HG02610 (cell line): ENCODE measurements around the gene TBC1D22A.

Experiments used
- ATAC-seq: cut with Tn5 transposase; IDR thresholded peaks from one replicate; pipeline ENCODE4 v1.9.1; 2021; ENCODE audit warnings: mild to moderate bottlenecking, moderate library complexity; ENCODE audit not compliant: unreplicated experiment

TBC1D22A gene

GRCh38 chr22:46854125-46854870 lies 91.8 kb downstream of the TBC1D22A start:
- no peak for ATAC-seq

GRCh38 chr22:46855681-46856080 lies 93.2 kb downstream of the TBC1D22A start:
- no peak for ATAC-seq

- ATAC-seq, result no peak
Observed at GRCh38 chr22:46856661-46857060, 94.2 kb downstream of the TBC1D22A start.

GRCh38 chr22:46857142-46857884 lies 94.9 kb downstream of the TBC1D22A start:
- no peak for ATAC-seq

GRCh38 chr22:46857885-46858143 lies 95.4 kb downstream of the TBC1D22A start:
- no peak for ATAC-seq

GRCh38 chr22:46858181-46858771 lies 95.8 kb downstream of the TBC1D22A start:
- ATAC-seq, result no peak

- ATAC-seq, result no peak
Observed at GRCh38 chr22:46860562-46860961, 98.1 kb downstream of the TBC1D22A start.

GRCh38 chr22:46861468-46862367 lies 99.3 kb downstream of the TBC1D22A start:
- ATAC-seq, result no peak

- ATAC-seq, result no peak
Observed at GRCh38 chr22:46862418-46863324, 100.2 kb downstream of the TBC1D22A start.

- ATAC-seq, result no peak
Observed at GRCh38 chr22:46863794-46864193, 101.3 kb downstream of the TBC1D22A start.

- ATAC-seq, result no peak
Observed at GRCh38 chr22:46864314-46865051, 102.0 kb downstream of the TBC1D22A start.

GRCh38 chr22:46865052-46865434 lies 102.6 kb downstream of the TBC1D22A start:
- ATAC-seq, result no peak

- ATAC-seq, result no peak
Observed at GRCh38 chr22:46865642-46866041, 103.2 kb downstream of the TBC1D22A start.

GRCh38 chr22:46866591-46866990 lies 104.1 kb downstream of the TBC1D22A start:
- no peak for ATAC-seq

GRCh38 chr22:46867106-46867505 lies 104.7 kb downstream of the TBC1D22A start:
- ATAC-seq, result no peak

- no peak for ATAC-seq
Observed at GRCh38 chr22:46869329-46869728, 106.9 kb downstream of the TBC1D22A start.

- no peak for ATAC-seq
Observed at GRCh38 chr22:46869831-46870441, 107.5 kb downstream of the TBC1D22A start.

- ATAC-seq, result no peak
Observed at GRCh38 chr22:46871826-46872225, 109.4 kb downstream of the TBC1D22A start.

GRCh38 chr22:46875089-46875488 lies 112.6 kb downstream of the TBC1D22A start:
- no peak for ATAC-seq
